NCI-H2196 treated with DMSO at 0.1 percent for 48 hours (cell line): ENCODE results near the gene MSMO1.
"Not testable (repeated sequence)": the region's sequence is repeated elsewhere in the genome, so short reads cannot be mapped to it uniquely, and the experiment has no call there.

Experiments used
- DNase-seq: peaks from one replicate; lab custom pipeline; 2025; ENCODE audit not compliant: unreplicated experiment; lab: John Stamatoyannopoulos, UW

MSMO1 gene

GRCh38 chr4:165327211-165328100 lies at the start of gene MSMO1:
TSS of gene MSMO1 (plus strand) at chr4:165327669. CDS start at chr4:165333371, 5,702 bp downstream.
- peak; percentile 89 for DNase-seq

- DNase-seq: not testable (repeated sequence)
Measured at GRCh38 chr4:165279531-165279930, 47.9 kb upstream of the MSMO1 start.

GRCh38 chr4:165284697-165285096 lies 42.8 kb upstream of the MSMO1 start:
- not testable (repeated sequence) for DNase-seq

- DNase-seq: not testable (repeated sequence)
Measured at GRCh38 chr4:165286619-165287340, 40.7 kb upstream of the MSMO1 start.

GRCh38 chr4:165288226-165288625 lies 39.2 kb upstream of the MSMO1 start:
- DNase-seq: no peak

GRCh38 chr4:165288639-165289422 lies 38.6 kb upstream of the MSMO1 start:
- no peak for DNase-seq

- DNase-seq: no peak
Measured at GRCh38 chr4:165289423-165289785, 38.1 kb upstream of the MSMO1 start.

- DNase-seq: no peak
Measured at GRCh38 chr4:165293061-165293460, 34.4 kb upstream of the MSMO1 start.

GRCh38 chr4:165293927-165294649 lies 33.4 kb upstream of the MSMO1 start:
- no peak for DNase-seq

- no peak for DNase-seq
Measured at GRCh38 chr4:165294907-165295306, 32.6 kb upstream of the MSMO1 start.

GRCh38 chr4:165297626-165298025 lies 29.8 kb upstream of the MSMO1 start:
- DNase-seq: no peak

GRCh38 chr4:165299399-165300060 lies 27.9 kb upstream of the MSMO1 start:
- DNase-seq: no peak

- DNase-seq: no peak
Measured at GRCh38 chr4:165301833-165302232, 25.6 kb upstream of the MSMO1 start.

- DNase-seq: no peak
Measured at GRCh38 chr4:165302658-165303057, 24.8 kb upstream of the MSMO1 start.

- no peak for DNase-seq
Measured at GRCh38 chr4:165308166-165308565, 19.3 kb upstream of the MSMO1 start.

- DNase-seq: no peak
Measured at GRCh38 chr4:165308606-165309005, 18.9 kb upstream of the MSMO1 start.

- DNase-seq: no peak
Measured at GRCh38 chr4:165309456-165309855, 18.0 kb upstream of the MSMO1 start.

GRCh38 chr4:165312506-165312905 lies 15.0 kb upstream of the MSMO1 start:
- DNase-seq: no peak

GRCh38 chr4:165319030-165319429 lies 8.4 kb upstream of the MSMO1 start:
- DNase-seq: no peak

GRCh38 chr4:165319509-165319908 lies 8.0 kb upstream of the MSMO1 start:
- no peak for DNase-seq
